Stimulated activated CD4-positive, alpha-beta T cell treated with anti-CD3 and anti-CD28 coated beads, Interleukin-15, amount 100 ng/mL, for 1 hour (primary cell): Measurements from ENCODE around the gene DPT.
"Not testable (repeated sequence)": the region's sequence is repeated elsewhere in the genome, so short reads cannot be mapped to it uniquely, and the experiment has no call there.

Source experiments
- DNase-seq, 2 donors: peaks; one replicate each; pipeline ENCODE4 v3.0.0-alpha.2; 2020; ENCODE audit warnings: low read depth in 1 of 2, low spot score in 1 of 2

Gene DPT

GRCh38 chr1:168728473-168729404 is at the start of gene DPT:
Gene DPT, minus strand, starts transcription at chr1:168729206. Its CDS starts 32 bp downstream, at chr1:168729174.
- DNase-seq, result no peak

- no peak for DNase-seq
Measured at GRCh38 chr1:168775366-168775765, 46.4 kb upstream of the DPT start.

GRCh38 chr1:168774241-168774640 is 45.2 kb upstream of the DPT start:
- DNase-seq, result no peak

GRCh38 chr1:168772428-168773060 is 43.5 kb upstream of the DPT start:
- no peak for DNase-seq

GRCh38 chr1:168771104-168771630 is 42.2 kb upstream of the DPT start:
- no peak for DNase-seq

GRCh38 chr1:168769893-168770292 is 40.9 kb upstream of the DPT start:
- not testable (repeated sequence) for DNase-seq

- no peak for DNase-seq
Measured at GRCh38 chr1:168767894-168768584, 39.0 kb upstream of the DPT start.

- no peak for DNase-seq
Measured at GRCh38 chr1:168766568-168766967, 37.6 kb upstream of the DPT start.

GRCh38 chr1:168763031-168763430 is 34.0 kb upstream of the DPT start:
- DNase-seq, result no peak

- no peak for DNase-seq
Measured at GRCh38 chr1:168762473-168762872, 33.5 kb upstream of the DPT start.

GRCh38 chr1:168760781-168761180 is 31.8 kb upstream of the DPT start:
- DNase-seq, result no peak

GRCh38 chr1:168760241-168760640 is 31.2 kb upstream of the DPT start:
- no peak for DNase-seq

GRCh38 chr1:168759077-168759476 is 30.1 kb upstream of the DPT start:
- DNase-seq, result no peak

GRCh38 chr1:168758503-168758902 is 29.5 kb upstream of the DPT start:
- DNase-seq, result no peak

- no peak for DNase-seq
Measured at GRCh38 chr1:168755800-168756418, 26.9 kb upstream of the DPT start.

- DNase-seq, result no peak
Measured at GRCh38 chr1:168752171-168752832, 23.3 kb upstream of the DPT start.

GRCh38 chr1:168751195-168751650 is 22.2 kb upstream of the DPT start:
- no peak for DNase-seq

GRCh38 chr1:168742994-168743650 is 14.1 kb upstream of the DPT start:
- no peak for DNase-seq

- DNase-seq, result no peak
Measured at GRCh38 chr1:168742386-168742785, 13.4 kb upstream of the DPT start.

- DNase-seq, result no peak
Measured at GRCh38 chr1:168739908-168740307, 10.9 kb upstream of the DPT start.
